Cardiac fibroblast (primary cell): ENCODE results near the gene GRPEL2.
A peak's percentile ranks its signal among the peaks of the same experiment; 100 is the strongest.

Experiments used
- DNase-seq, 2 donors: peaks; one replicate each; pipeline versions ENCODE4 v3.0.0 to v3.0.0-alpha.2; 2010; ENCODE audit warnings: low read depth in 2 of 2
- H3K4me3 ChIP-seq, 2 donors: replicated peaks in 1 of 2; 1 replicate in 1 of 2; 2 replicates in 1 of 2; pipeline ENCODE4 v1.5.1; 2011; ENCODE audit warnings: low read depth in 2 of 2, low read length in 2 of 2, mild to moderate bottlenecking in 2 of 2, moderate library complexity in 1 of 2
- CTCF ChIP-seq: IDR thresholded peaks from one replicate; pipeline ENCODE4 v1.5.1; 2011; ENCODE audit warnings: low read depth, mild to moderate bottlenecking, low read length, inconsistent platforms

Gene GRPEL2

GRCh38 chr5:149358868-149359495 lies 13.7 kb downstream of the GRPEL2 start:
- DNase-seq = no peak
- TF ChIP-seq CTCF = no peak
- H3K4me3 ChIP-seq = peak overlapping the region in 1 of 2 donors; percentile 83

- H3K4me3 ChIP-seq = no peak overlapping the region
- no peak for DNase-seq
- TF ChIP-seq CTCF = no peak
Observed at GRCh38 chr5:149360272-149360671, 15.0 kb downstream of the GRPEL2 start.

- TF ChIP-seq CTCF = no peak
- no peak overlapping the region for H3K4me3 ChIP-seq
- DNase-seq = no peak
Observed at GRCh38 chr5:149362541-149362940, 17.2 kb downstream of the GRPEL2 start.

- TF ChIP-seq CTCF = no peak
- no peak overlapping the region for H3K4me3 ChIP-seq
- DNase-seq = no peak
Observed at GRCh38 chr5:149363358-149363757, 18.1 kb downstream of the GRPEL2 start.

- no peak overlapping the region for H3K4me3 ChIP-seq
- TF ChIP-seq CTCF = no peak
- no peak for DNase-seq
Observed at GRCh38 chr5:149363936-149364335, 18.6 kb downstream of the GRPEL2 start.

- DNase-seq = no peak
- TF ChIP-seq CTCF = no peak
- H3K4me3 ChIP-seq = no peak overlapping the region
Observed at GRCh38 chr5:149364719-149365118, 19.4 kb downstream of the GRPEL2 start.

GRCh38 chr5:149365418-149365817 lies 20.1 kb downstream of the GRPEL2 start:
- DNase-seq = no peak
- no peak overlapping the region for H3K4me3 ChIP-seq
- TF ChIP-seq CTCF = no peak
